D721Med (cell line): Measurements from ENCODE around the gene PANX1.

Source experiments
- DNase-seq: peaks from one replicate; pipeline ENCODE4 v3.0.0; 2011; ENCODE audit warnings: low spot score; ENCODE audit not compliant: insufficient read length
- FAIRE-seq: peaks from 2 replicates; lab custom pipeline; 2011; peaks lifted over from hg19 to GRCh38; lab: Jason Lieb, UNC
- TF ChIP-seq, protein P1 (sequence below): IDR thresholded peaks from 2 replicates; pipeline ENCODE4 v1.5.1; 2012; ENCODE audit warnings: mild to moderate bottlenecking, control low read depth; ENCODE audit not compliant: insufficient read depth; ENCODE audit errors: missing control alignments

Gene PANX1

DNA sequence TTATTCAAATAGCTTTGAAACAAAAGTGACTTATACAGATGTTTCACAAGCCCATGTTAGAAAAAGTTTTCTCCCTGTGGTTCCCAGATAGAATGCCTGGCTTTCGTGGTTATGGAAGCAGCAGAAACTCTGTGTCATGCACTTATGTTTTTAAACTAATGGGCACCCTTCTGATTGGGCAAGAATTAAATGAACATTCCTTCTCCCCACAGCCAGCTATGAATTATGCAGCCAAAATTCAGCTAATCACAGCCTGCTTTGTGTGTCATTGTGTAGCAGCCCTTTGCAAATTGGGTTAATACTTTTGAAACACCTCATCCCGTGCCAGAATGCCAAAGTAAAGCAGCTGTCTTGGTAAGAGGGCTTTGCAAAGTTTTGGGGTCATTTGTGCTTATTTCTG lies 46.9 kb downstream of the PANX1 start:
- TF ChIP-seq, protein P1, sequence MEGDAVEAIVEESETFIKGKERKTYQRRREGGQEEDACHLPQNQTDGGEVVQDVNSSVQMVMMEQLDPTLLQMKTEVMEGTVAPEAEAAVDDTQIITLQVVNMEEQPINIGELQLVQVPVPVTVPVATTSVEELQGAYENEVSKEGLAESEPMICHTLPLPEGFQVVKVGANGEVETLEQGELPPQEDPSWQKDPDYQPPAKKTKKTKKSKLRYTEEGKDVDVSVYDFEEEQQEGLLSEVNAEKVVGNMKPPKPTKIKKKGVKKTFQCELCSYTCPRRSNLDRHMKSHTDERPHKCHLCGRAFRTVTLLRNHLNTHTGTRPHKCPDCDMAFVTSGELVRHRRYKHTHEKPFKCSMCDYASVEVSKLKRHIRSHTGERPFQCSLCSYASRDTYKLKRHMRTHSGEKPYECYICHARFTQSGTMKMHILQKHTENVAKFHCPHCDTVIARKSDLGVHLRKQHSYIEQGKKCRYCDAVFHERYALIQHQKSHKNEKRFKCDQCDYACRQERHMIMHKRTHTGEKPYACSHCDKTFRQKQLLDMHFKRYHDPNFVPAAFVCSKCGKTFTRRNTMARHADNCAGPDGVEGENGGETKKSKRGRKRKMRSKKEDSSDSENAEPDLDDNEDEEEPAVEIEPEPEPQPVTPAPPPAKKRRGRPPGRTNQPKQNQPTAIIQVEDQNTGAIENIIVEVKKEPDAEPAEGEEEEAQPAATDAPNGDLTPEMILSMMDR: no peak
- DNase-seq (no peak), FAIRE-seq (no peak)

GRCh38 chr11:94178331-94178730 lies 49.7 kb downstream of the PANX1 start:
- TF ChIP-seq, protein P1: no peak
- FAIRE-seq (no peak), DNase-seq (no peak)

- DNase-seq: no peak
- FAIRE-seq: no peak
- TF ChIP-seq, protein P1: no peak
Measured at GRCh38 chr11:94179696-94180095, 51.1 kb downstream of the PANX1 start.

GRCh38 chr11:94181526-94181925 lies 52.9 kb downstream of the PANX1 start:
- no peak for FAIRE-seq

DNA sequence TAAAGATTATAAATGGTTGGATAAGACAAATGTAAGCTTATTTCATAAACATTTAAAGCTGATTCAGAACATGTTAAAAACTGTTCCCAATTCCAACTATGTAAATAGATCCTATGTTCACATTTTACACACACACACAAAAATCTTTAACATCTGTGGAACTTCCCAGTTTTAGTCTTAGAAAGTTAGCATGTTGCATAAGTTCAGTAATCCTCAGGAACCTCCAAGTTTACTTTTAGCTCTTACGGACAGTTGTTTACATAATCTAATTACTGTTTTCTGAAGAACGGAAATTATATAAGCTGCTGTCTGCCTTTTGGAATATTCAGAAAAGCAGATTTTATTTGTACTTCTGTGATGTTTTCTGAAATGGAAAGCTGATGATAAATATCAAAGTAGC lies 53.3 kb downstream of the PANX1 start:
- DNase-seq: no peak
- no peak for FAIRE-seq
- TF ChIP-seq, protein P1: no peak

More at GRCh38 chr11:94181526-94181925, 52.9 kb downstream of the PANX1 start:
- no peak for DNase-seq
- TF ChIP-seq, protein P1: no peak

GRCh38 chr11:94183251-94183885 lies 54.7 kb downstream of the PANX1 start:
- no peak for FAIRE-seq
- no peak for DNase-seq
- TF ChIP-seq, protein P1: no peak

GRCh38 chr11:94183886-94184264 lies 55.2 kb downstream of the PANX1 start:
- DNase-seq (no peak), FAIRE-seq (no peak)
- TF ChIP-seq, protein P1: peak; percentile 65
